Tibial nerve (tissue), 3 donors: ENCODE measurements around the gene GDF10.

Experiments used
- POLR2A ChIP-seq, 2 donors: fragments of 450-650 bp; IDR thresholded peaks; one replicate each; pipeline ENCODE4 v1.6.1; 2017; ENCODE audit warnings: antibody characterized with exemption in 2 of 2, mild to moderate bottlenecking in 2 of 2, moderate library complexity in 2 of 2
- TF ChIP-seq, protein P1 (sequence below), 5 experiments: fragments of 200-600 bp in 3 of 5; fragments of 450-650 bp in 2 of 5; sonication (generic) in 3 of 5; IDR thresholded peaks; one replicate each; pipeline ENCODE4 v1.5.1; 2016 to 2019; ENCODE audit warnings: antibody characterized with exemption in 5 of 5, mild to moderate bottlenecking in 3 of 5, moderate library complexity in 2 of 5

DNA sequence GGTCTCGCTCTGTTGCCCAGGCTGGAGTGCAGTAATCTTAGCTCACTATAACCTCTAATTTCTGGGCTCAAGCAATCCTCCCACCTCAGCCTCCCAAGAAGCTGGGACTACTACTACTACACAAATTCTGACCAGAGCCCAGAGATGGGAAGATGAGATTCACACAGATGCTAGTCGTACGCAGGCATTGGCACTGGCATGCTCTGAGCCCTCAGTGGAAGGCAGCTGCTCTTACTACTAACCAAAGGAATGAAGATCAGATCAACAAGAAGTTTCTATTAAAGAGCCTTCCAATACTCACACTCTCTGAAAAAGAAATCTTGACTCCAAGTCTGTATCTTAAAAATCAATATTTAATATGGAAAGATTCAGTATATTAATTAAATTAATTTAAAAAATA is 32.9 kb downstream of the GDF10 start:
- TF ChIP-seq, protein P1, sequence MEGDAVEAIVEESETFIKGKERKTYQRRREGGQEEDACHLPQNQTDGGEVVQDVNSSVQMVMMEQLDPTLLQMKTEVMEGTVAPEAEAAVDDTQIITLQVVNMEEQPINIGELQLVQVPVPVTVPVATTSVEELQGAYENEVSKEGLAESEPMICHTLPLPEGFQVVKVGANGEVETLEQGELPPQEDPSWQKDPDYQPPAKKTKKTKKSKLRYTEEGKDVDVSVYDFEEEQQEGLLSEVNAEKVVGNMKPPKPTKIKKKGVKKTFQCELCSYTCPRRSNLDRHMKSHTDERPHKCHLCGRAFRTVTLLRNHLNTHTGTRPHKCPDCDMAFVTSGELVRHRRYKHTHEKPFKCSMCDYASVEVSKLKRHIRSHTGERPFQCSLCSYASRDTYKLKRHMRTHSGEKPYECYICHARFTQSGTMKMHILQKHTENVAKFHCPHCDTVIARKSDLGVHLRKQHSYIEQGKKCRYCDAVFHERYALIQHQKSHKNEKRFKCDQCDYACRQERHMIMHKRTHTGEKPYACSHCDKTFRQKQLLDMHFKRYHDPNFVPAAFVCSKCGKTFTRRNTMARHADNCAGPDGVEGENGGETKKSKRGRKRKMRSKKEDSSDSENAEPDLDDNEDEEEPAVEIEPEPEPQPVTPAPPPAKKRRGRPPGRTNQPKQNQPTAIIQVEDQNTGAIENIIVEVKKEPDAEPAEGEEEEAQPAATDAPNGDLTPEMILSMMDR (IDR thresholded peaks at IDR 0.05), result no peak
- no peak for TF ChIP-seq POLR2A (IDR thresholded peaks at IDR 0.05)
